Prostate gland (tissue), 1 donor: Measurements from ENCODE around the gene FCER2.

Experiments used
- POLR2A ChIP-seq: fragments of 450-650 bp; IDR thresholded peaks from one replicate; pipeline ENCODE4 v1.6.1; 2016; ENCODE audit warnings: antibody characterized with exemption, mild to moderate bottlenecking
- POLR2AphosphoS5 ChIP-seq: sonication (generic); formaldehyde crosslinking; IDR thresholded peaks from one replicate; pipeline ENCODE4 v1.6.1; 2017; ENCODE audit warnings: antibody characterized with exemption

- TF ChIP-seq POLR2A (no peak), POLR2AphosphoS5 (no peak)
Observed at GRCh38 chr19:7692417-7693088, 9.4 kb downstream of the FCER2 start.
